GM06990 (cell line): ENCODE results near the gene SLC13A4.

Experiments
- DNase-seq: peaks from one replicate; pipeline ENCODE4 v3.0.0-alpha.2; 2011; ENCODE audit not compliant: insufficient read length; ENCODE audit errors: extremely low read depth
- H3K27me3 ChIP-seq: replicated peaks from 2 replicates; pipeline ENCODE4 v1.6.0; 2011; ENCODE audit warnings: low read length; ENCODE audit not compliant: control insufficient read depth, insufficient read depth
- H3K36me3 ChIP-seq: 2 replicates; pipeline ENCODE4 v1.5.1; 2011; ENCODE audit warnings: low read length; ENCODE audit not compliant: control insufficient read depth, insufficient read depth
- H3K4me3 ChIP-seq: replicated peaks from 2 replicates; pipeline ENCODE4 v1.5.1; 2011; ENCODE audit warnings: low read depth, mild to moderate bottlenecking, control low read depth, low read length
- TF ChIP-seq, protein P1 (sequence below): IDR thresholded peaks from 2 replicates; pipeline ENCODE4 v1.5.1; 2011; ENCODE audit warnings: low read length, control low read depth, mild to moderate bottlenecking, inconsistent platforms; ENCODE audit not compliant: insufficient read depth, poor library complexity, severe bottlenecking

The SLC13A4 gene

DNA sequence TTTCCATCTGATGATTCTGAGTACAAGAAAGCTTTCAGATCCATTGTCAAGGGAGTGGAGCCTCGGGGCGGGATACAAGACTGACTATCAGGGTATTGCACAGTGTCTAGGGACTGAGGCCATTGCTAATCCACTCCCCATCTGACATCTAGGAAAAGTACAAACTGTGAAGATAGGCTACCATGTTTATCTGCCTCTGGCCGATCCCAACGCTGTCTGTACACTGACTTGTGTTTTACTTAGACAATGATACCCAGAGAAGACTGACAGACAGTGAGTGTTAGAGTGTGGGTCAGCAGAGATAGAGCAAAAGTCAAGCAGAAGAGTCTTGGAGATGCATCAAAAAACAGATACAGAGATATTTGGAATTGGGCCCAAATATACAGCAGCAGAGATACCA lies 3.1 kb upstream of the SLC13A4 start:
- H3K36me3 ChIP-seq, result no peaks in the 10 kb centered on the region
- DNase-seq, result no peak
- no peaks in the 10 kb centered on the region for H3K27me3 ChIP-seq
- TF ChIP-seq, protein P1, sequence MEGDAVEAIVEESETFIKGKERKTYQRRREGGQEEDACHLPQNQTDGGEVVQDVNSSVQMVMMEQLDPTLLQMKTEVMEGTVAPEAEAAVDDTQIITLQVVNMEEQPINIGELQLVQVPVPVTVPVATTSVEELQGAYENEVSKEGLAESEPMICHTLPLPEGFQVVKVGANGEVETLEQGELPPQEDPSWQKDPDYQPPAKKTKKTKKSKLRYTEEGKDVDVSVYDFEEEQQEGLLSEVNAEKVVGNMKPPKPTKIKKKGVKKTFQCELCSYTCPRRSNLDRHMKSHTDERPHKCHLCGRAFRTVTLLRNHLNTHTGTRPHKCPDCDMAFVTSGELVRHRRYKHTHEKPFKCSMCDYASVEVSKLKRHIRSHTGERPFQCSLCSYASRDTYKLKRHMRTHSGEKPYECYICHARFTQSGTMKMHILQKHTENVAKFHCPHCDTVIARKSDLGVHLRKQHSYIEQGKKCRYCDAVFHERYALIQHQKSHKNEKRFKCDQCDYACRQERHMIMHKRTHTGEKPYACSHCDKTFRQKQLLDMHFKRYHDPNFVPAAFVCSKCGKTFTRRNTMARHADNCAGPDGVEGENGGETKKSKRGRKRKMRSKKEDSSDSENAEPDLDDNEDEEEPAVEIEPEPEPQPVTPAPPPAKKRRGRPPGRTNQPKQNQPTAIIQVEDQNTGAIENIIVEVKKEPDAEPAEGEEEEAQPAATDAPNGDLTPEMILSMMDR, result no peak
- no peak overlapping the region for H3K4me3 ChIP-seq

DNA sequence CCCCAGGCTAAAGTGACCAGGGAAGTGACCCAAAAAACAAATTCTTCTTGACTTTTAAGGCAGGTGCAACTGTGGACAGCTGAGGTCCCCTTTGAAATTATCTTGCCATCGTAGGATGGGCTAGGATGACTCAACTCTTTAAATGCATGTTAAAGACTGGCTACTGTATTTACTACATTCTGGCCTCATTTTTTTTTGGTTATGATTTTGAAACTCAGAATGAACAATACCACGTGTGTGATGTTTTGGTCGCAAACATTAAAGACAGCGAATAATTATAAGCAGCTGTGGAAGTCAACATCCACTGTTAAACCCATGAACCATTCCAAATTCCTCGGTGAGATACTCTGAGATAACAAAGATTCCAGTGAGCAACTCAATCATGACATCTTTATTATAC lies 1.2 kb upstream of the SLC13A4 start:
- Histone ChIP-seq H3K36me3 (no peaks in the 10 kb centered on the region), H3K4me3 (no peak overlapping the region), H3K27me3 (no peaks in the 10 kb centered on the region)
- TF ChIP-seq, protein P1, result no peak
- no peak for DNase-seq

DNA sequence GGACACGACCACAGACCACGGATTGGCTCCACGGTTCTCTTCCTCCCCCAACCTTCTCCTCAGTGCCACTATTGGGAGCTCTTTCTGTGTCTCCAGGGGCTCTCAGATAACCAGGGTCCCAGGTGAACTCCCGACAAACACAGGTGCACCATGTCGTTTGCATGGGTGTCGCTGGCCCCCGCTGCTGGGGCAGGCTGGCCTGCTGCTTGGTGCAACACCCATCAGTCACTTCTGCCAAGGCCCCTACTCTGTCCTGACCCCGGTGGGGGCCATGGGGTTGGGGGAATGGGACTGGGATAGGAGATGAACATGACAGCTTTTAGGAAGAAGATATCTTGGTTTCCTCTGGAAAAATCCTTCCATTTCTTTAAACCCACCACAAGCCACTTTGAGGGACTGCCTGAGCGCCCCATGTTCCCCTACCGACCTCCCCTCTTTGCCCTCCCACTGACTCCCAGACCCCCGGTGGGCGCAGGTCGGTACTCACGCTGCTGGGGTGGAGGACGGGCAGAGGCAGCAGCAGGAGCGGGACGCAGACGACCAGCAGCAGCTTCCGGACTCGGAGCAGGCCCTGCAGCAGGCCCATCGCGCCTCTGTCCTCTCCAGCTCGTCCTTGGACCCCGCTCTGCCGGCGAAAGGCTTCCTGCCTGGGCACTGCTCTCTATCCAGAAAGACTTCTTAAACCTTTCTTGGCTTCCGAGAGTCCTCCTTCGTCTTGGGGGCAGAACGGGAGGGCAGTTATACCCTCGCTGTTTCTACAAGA lies 894 bp downstream of the SLC13A4 start:
- Histone ChIP-seq H3K36me3 (no peaks in the 10 kb centered on the region), H3K4me3 (no peak overlapping the region), H3K27me3 (no peaks in the 10 kb centered on the region)
- TF ChIP-seq, protein P1, result no peak
- DNase-seq, result no peak

DNA sequence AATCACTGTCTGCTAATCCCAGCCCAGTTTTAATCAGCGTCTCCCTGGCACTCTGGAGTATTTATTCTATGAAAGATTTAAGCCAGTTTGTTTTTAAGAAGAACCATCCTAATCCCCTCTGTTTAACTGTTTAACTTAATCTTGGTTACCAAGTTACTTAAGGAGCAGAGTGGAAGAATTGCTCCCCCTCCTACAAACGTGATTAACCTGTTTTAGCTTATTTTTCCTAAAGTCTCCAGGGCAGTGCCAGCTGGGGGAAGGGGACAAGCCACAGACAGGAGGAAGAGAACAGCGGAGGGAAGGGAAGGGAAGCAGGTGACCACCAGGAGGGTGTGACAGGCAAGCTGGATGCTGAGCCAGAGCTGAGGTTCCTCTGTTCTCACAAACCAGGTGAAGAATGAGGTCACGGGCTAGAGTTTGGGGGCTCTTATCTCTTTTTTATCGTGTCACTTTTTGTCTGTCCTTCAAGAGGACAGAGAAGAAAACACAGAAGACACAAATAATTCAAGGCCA lies 1.7 kb downstream of the SLC13A4 start:
- TF ChIP-seq, protein P1, result no peak
- H3K4me3 ChIP-seq, result no peak overlapping the region
- no peak for DNase-seq
- no peaks in the 10 kb centered on the region for H3K36me3 ChIP-seq
- H3K27me3 ChIP-seq, result no peaks in the 10 kb centered on the region

DNA sequence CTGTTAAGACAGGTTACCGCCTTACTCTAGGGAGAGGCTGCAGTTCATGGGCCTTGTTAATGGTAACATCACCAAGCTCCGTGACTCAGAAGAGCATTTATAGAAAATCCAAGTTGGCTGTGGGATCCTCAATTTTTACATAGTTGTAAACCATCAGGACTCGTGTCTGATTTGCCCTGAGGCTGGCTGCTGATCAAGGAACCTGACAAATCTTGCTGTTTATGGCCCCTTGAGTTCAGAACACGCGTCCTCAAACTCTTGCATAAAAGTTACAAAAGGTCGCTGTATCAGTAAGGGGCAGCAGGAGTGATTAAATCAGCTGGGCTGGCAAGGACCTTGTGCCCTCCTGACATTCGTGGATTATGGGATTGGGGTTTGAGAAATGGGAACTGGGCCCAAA lies 4.6 kb downstream of the SLC13A4 start:
- H3K27me3 ChIP-seq, result no peaks in the 10 kb centered on the region
- H3K4me3 ChIP-seq, result no peak overlapping the region
- no peak for DNase-seq
- H3K36me3 ChIP-seq, result no peaks in the 10 kb centered on the region
- TF ChIP-seq, protein P1, result no peak
